RPMI7951 (cell line): ENCODE measurements around the gene KLHL41. TPM values are rescaled to one million over a fixed set of nuclear protein-coding genes. Genes with fewer than 3 reads are reported as not detected.
A peak's percentile ranks its signal among the peaks of the same experiment; 100 is the strongest.
"Not testable (repeated sequence)": the region's sequence is repeated elsewhere in the genome, so short reads cannot be mapped to it uniquely, and the experiment has no call there.

Experiments used
- DNase-seq: peaks from one replicate; pipeline ENCODE4 v3.0.0-alpha.2; 2012; ENCODE audit warnings: low read depth
- total RNA-seq: library from RNA; depleted of rRNA; stranded (reverse); fragments of >200 nt; shearing (Covaris generic); gene quantifications from 2 replicates; pipeline ENCODE4 v1.2.3, GENCODE V29; 2014

Gene KLHL41
- total RNA-seq, 1 experiment from 2014 or later = 0.12 TPM

DNA sequence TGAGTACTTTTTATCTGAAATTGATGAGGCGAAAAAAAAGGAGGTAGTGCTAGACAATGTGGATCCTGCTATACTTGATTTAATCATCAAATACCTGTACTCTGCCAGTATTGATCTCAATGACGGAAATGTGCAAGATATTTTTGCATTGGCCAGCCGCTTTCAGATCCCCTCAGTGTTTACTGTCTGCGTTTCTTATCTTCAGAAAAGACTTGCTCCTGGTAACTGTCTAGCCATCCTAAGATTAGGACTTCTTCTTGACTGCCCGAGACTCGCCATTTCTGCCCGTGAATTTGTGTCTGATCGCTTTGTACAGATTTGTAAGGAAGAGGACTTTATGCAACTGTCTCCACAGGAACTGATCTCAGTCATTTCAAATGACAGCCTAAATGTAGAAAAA, 453 bp downstream of the KLHL41 start:
- DNase-seq = no peak

DNA sequence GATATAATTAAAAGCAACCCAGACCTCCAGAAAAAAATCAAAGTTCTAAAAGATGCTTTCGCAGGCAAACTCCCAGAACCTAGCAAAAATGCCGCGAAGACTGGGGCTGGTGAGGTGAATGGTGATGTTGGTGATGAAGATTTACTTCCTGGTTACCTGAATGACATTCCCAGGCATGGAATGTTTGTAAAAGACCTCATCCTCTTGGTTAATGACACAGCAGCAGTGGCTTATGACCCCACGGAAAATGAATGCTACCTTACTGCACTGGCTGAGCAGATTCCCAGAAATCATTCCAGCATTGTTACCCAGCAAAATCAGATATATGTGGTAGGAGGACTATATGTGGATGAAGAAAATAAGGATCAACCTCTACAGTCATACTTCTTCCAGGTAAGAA, 994 bp downstream of the KLHL41 start:
- no peak for DNase-seq

DNA sequence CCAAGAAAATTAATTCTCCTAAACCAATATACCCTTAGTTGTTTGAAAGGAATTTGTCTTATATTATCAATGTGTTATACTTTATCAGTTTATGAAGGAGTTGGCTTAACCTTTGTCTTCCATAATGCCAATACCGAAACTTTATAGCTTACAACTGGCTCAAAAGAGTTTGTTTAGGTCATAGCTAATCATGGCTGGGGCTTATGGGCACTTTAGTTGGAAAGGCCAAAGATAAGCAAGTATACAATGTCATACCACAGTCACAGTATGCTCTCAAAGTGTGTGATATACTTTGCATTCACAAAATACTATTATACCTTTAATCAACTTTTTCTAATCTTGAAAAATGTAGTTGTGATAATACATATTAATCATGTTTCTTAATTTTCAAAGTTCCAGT, 2.3 kb downstream of the KLHL41 start:
- DNase-seq = no peak

DNA sequence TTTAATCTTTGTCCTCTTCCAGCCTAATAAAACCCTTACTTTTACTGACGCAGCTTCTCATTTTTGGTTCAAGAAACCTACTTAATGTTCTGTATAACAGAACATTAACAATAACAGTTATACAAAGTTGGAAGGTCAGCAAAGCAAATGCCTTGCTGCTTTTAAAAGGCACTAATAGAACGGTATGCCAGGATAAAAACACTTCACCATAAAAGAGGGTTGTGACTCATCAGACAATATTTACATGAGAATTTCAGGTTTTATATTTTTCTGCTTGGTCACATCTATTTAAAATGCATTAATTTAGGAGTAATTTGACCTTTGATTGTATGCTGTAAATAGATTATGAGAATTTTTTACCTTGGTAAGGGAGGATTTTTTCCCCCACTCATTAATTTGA, 3.0 kb downstream of the KLHL41 start:
- no peak for DNase-seq

DNA sequence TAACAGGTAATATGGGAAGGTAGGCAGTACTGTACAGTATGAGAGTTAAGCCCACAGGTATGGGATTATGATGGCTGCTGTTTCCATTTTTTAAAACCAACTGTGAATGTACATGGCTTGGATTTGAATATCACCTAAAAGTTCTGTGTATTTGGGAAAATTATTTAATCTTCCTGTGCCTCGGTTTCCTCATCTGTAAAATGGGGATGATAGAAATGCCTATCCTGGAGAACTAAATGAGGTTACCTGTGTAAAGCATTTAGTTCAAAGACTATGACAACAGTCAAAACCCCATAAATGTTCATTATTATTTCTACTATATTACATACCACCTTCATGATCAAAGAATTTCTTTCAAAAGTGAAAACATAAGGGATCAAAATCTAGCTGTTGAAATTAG, 3.6 kb downstream of the KLHL41 start:
- no peak for DNase-seq

DNA sequence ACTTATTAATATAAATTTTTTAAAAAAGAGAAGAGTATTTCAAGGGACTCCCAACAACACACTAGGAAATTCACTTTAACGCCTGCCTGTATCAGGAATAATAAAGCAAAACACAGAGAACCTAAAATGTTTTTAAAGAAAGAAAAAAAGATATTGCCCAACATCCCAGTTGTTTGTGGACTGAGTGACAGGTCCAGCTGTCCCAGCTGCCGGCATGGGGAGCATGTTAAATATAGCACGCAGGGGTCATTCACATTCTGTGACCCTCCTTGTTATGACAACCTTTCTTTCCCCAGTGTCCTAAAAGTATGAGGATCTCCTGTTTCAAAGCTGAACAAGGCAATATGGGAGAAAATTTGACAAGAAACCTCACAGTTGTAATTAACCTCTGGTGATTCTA, 4.4 kb downstream of the KLHL41 start:
- no peak for DNase-seq

DNA sequence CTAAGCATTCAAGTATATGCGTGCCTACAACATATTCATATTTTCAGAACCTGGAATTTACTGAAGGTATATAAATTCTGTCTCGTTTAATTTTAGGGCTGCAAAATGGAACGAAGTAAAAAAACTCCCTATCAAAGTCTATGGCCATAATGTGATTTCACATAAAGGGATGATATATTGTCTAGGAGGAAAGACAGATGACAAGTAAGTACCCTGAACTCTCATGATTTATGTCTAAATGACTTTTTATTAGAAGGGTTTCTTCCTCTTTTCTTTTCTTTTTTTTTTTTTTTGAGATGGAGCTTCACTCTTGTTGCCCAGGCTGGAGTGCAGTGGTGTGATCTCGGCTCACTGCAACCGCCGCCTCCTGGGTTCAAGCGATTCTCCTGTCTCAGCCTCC, 5.3 kb downstream of the KLHL41 start:
- not testable (repeated sequence) for DNase-seq

DNA sequence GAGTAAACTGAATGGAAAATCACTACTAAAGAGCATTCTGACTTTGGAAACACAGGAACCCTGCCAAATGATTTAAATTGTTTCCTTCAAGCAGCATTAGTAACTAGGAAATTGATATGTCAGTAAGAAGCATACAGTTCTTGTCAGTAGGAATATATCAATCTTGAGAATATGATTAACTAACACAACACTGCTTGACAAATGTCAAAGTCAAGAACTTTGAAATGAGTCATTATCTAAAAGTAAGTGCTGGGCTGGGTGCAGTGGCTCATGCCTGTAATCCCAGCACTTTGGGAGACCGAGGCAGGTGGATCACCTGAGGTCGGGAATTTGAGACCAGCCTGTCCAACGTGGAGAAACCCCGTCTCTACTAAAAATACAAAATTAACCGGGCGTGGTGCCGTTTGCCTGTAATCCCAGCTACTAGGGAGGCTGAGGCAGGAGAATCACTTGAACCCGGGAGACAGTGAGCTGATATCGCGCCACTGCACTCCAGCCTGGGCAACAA, 7.0 kb downstream of the KLHL41 start:
- not testable (repeated sequence) for DNase-seq

DNA sequence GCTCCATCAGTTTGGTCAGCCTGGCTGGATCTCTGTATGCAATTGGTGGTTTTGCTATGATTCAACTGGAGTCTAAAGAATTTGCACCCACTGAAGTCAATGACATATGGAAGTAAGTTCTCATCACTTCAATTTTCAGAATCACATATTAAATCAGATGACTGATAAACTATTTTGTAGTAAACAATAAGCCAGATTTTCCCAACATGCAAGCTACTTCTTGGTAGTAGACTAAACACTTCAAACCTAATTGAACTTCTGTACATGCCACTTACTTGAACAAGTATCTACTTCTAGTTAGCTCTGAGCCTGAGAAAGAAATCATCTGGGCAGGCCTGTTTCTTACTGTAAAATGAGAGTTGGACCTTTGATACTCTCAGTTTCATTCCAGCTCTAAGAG, 11.4 kb downstream of the KLHL41 start:
- DNase-seq = no peak

DNA sequence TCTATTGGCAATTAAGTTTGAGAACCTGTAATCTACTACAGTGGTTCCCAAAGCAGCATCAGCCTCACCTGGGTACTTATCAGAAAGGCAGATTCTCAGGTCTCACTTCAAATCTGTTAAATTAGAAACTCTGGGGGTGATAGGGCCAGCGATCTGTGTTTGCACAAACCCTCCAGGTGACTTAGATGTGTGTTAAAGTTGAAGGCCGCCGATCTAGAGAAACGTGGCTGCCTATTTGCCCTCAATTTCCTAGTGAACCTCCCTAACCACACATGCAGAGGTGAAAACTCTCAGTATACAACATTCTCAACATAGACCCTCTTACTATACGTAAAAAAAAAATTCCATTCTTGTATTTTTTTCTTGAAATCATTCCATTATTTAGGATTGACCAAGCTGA, 14.2 kb downstream of the KLHL41 start:
- DNase-seq = no peak

DNA sequence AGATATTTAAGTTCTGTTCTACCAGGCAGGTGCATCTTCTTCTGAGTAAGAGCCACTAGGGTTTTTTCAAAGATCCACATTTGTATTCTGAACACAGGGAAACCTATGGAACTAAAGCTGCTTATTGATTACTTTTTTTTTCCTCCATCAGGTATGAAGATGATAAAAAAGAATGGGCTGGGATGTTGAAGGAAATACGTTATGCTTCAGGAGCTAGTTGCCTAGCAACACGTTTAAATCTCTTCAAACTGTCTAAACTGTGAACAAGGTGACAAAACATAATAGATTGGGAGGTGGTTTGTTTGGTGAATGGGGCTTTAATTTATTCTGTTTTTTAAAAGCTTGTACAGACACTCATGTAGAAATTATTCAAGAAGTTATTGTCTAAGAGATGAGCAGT, 15.9 kb downstream of the KLHL41 start:
- DNase-seq = no peak

DNA sequence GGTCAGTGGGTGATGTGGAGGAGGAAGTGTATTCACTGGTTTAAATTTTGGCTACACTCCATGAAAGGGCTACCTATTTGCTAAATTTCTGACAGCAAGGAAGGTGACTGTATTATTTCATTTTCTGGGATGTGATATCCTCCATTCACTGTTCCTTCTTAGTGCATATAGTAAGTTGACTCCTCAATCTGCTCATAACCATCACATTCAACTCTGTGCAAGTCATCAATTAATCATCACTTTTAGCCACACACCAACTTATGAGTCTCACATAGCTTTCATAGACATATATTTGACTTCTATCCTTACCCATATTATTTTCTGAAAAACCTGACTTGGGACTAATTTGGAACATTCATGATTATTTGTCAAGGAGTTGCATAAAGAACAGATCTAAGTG, 16.9 kb downstream of the KLHL41 start:
- no peak for DNase-seq

DNA sequence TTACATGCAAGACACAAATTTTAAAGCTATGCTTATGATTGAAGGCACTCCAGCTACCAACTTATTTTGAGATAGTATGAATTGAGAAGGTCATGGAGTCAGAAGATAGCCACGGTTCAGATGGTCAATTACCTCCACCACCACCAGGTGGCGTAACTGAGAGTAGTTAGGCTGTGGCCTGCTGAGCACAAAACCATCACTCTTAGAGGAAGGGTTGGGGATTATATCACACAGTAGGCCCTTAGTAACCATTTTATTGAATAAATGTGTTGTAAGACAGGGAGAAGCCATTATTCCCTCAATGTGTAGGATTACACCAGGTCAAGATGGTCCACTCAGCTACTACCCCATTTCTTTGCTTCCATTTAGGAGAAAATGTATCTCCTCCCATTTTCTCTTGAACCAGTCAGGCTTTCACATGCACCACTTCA, 18.8 kb downstream of the KLHL41 start:
- DNase-seq = peak; percentile 60

DNA sequence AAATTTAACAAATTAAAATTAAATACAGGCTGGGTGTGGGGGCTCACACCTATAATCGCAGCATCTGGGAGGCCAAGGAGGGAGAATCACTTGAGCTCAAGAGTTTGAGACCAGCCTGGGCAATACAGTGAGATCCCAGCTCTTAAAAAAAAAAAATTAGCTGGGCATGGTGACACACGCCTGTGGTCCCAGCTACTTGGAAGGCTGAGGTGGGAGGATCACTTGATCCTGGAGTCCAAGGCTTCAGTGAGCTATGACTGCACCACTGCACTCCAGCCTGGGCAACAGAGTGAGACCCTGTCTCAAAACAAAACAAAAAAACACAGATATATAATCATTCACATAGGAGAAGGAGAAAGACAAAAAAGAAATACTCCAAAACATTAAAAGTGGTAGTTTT, 30.0 kb downstream of the KLHL41 start:
- not testable (repeated sequence) for DNase-seq

DNA sequence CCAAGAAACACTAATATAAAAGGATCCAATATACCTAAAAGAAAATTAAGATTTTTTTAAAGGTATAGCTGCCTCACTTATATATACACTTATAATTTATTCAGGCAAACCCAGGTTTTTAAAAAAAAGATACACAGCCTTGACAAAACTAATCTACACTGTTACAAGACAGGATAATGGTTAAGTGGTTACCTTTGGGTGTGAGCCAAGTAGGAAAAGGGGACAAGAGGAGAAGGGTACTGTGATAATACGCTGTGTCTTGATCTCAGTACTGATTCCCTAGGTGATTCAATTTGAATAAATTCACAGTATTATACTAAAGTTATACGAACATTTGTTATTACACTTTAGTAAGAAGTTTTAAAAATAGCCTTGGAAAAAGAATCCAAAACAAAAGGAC, 30.6 kb downstream of the KLHL41 start:
- DNase-seq = no peak

DNA sequence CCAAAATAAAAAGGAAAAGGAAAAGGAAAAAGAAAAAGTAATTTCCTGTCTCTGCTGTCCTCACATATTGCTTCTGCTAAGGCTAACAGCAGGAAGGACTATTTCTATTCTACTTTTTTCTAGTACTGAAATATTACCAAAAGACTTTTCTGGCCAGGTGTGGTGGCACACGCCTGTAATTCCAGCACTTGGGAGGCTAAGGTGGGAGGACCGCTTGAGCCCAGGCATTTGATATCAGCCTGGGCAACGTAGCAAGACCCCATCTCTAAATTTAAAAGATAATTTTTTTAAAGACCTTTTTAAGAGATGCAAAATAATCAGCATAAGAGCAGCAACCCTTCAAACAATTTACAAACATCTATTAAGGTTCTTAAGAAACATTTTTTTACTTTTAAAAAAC, 32.9 kb downstream of the KLHL41 start:
- no peak for DNase-seq

DNA sequence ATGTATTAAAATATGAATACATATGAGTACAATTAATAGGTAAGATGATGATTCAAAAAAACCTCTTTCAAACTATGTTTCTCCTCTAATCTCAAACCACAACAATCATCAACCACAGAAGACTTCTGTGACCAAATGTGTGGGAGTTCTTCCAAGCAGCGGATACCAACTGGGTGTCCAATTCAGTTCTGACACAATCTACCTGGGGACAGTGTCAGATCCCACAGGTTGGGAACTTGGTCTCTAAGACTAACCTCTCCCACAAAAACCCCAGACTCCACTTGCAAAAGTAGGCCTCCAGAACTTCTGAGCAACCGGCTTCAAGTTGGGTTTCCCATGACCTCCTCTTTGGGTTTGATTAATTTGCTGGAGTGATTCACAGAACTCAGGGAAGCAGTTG, 37.3 kb downstream of the KLHL41 start:
- DNase-seq = no peak

DNA sequence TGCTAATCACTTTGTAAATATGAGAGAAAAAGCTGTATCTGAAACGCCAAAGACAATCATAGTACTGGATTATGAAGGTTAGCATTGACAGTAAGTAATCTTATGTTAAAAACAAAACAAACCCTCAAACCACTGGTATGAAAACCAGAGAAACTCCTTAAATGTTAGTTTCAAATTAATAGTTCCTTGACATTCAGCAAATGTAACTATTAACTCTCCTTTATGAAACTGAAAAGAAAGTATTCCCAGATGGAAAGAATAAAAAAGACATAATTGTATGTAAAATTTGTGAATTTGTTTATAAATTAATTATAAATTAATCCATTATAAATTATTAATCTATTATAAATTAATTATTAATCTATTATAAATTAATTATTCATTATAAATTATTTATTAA, 51.9 kb downstream of the KLHL41 start:
- DNase-seq = no peak

DNA sequence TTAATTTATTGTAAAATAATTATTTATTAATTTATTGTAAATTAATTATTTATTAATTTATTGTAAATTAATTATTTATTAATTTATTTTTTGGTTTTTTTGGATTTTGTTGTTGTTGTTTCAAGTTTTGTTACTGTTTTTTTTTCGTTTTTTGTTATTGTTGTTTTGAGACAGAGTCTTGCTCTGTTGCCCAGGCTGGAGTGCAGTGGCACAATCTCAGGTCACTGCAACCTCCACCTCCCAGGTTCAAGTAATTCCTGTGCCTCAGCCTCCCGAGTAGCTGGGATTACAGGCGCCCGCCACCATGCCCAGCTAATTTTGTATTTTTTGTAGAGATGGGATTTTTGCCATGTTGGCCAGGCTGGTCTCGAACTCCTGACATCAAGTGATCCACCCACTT, 52.6 kb downstream of the KLHL41 start:
- DNase-seq = not testable (repeated sequence)

DNA sequence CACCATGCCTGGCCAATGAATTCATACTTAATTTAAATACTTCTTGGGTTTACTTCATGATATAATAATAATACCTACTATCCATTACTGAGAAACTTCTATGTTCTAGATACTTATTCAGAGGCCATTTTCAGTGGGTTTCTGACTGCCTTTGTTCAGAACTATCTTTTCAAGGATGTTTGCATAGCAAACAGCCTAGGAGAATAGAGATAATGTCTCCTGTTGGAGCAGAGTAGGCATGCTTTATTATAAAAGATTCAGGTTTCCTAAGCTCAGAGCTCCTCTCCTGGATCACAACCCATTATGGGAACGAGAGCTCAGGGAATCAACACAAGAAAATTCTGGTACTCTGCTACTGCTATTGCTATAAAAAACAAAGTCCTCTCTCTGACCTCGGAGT, 53.0 kb downstream of the KLHL41 start:
- no peak for DNase-seq

DNA sequence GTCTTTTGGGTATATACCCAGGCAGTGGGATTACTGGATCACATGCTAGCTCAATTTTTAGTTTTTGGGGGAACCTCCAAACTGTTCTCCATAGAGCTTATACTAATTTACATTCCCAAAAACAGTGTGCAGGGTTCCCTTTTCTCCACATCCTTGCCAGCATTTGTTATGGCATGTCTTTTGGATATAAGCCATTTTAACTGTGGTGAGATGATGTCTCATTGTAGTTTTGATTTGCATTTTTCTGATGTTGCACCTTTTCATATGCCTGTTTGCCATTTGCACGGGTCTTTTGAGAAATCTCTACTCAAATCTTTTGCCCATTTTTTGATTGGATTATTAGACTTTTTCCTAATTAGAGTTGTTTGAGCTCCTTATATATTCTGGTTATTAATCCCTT, 56.2 kb downstream of the KLHL41 start:
- DNase-seq = no peak

DNA sequence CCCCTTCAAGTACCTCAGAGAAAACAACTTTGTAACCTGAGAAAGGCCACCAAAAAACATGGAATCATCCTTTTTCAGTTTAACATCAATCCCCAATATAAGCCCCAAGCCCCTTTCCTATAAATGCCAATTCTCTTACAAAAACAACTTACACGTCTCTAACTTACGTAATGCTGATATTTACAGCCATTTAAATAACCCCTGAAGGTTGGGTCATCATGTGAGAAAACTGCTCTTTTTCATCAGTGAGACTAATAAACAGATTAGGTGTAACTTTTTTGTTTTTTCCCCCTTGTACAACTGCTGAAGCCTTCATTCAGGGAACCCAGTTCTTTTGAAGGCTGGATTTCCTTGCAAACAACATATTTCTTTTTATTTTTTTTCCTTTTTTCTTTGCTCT, 60.4 kb downstream of the KLHL41 start:
- no peak for DNase-seq

DNA sequence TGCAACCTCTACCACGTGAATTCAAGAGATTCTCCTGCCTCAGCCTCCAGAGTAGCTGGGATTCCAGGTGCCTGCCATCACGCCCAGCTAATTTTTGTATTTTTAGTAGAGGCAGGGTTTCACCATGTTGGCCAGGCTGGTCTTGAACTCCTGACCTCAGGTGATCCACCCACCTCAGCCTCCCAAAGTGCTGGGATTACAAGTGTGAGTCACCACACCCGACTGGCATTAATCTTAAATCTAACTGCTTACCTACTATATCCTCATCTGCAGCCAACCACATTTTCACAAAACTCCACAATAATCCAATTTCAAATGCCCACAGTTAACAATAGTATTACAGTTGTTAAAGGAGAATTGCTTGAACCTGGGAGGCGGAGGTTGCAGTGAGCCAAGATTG, 61.2 kb downstream of the KLHL41 start:
- DNase-seq = not testable (repeated sequence)

DNA sequence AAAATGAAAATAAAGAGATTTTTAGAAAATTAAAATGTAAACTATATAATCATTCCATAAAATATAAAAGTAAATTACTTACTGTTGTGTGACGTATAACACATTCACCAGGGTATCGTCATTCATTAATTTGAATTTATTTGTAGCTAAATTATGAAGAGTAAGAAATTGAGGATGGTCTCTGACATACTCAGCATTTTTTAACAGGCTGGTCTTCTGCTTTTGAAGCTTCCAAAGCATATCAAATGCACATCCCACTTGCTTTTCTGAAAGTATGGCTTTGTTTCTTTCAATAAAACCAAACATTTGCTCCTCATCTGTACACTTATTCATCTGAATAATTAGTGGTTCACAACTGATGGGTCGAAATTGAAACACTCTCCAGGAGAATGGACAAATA, 62.1 kb downstream of the KLHL41 start:
- DNase-seq = no peak

DNA sequence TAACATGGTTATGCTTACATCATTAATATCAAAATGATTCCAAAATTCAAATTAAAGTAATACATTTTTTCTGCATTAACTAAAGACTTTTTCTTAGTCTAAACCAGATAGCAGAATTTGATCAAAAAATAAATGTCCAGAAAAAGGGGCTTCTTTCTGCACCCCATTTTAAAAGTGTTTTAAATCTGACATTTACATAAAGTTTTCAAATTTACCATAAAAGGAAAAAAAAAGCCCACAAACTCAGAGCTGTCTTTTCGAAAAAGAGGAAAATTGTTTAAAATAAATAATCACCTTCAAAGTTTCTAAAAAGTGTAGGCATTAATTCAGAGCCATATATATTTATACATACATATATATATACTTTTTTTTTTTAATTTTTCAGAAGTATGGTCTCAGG, 62.7 kb downstream of the KLHL41 start:
- DNase-seq = no peak
